IMR-90 (cell line): ENCODE data around the gene CARD19. TPM values are rescaled to one million over a fixed set of nuclear protein-coding genes. Genes with fewer than 3 reads are reported as not detected.

Experiments used
- ATAC-seq: fragments of 200-7000 bp; cut with Tn5 transposase; 2 replicates; pipeline ENCODE4 v1.9.1; 2020; ENCODE audit warnings: low read depth, mild to moderate bottlenecking, moderate library complexity
- BruUV-seq: library from RNA; stranded (reverse); fragments of 400-500 nt; replicated peaks from 2 replicates; lab custom pipeline; 2021; lab: Mats Ljungman, UMichigan
- CTCF ChIA-PET: fragments of 300-600 bp; formaldehyde crosslinking; extraction: SDS; loops from one replicate; lab custom pipeline; 2021; ENCODE audit warnings: antibody characterized with exemption; lab: Yijun Ruan, JAX
- POLR2A ChIA-PET: fragments of 300-600 bp; sonication (Branson Sonifier 250); formaldehyde crosslinking; loops from one replicate; lab custom pipeline; 2022; ENCODE audit warnings: antibody characterized with exemption; ENCODE audit not compliant: unreplicated experiment; lab: Charles Lee
- DNase-seq: peaks from one replicate; pipeline ENCODE4 v3.0.0; 2013
- H2AFZ ChIP-seq: replicated peaks from 2 replicates; pipeline ENCODE3; 2013; ENCODE audit warnings: low read length, mild to moderate bottlenecking; ENCODE audit not compliant: poor library complexity
- H2AK5ac ChIP-seq: 2 replicates; pipeline ENCODE4 v1.6.1; 2013; ENCODE audit warnings: low read depth, low read length, inconsistent platforms
- H2AK9ac ChIP-seq: replicated peaks from 2 replicates; pipeline ENCODE3; 2013; ENCODE audit warnings: mild to moderate bottlenecking, low read depth, low read length, moderate library complexity; ENCODE audit not compliant: poor library complexity
- H2BK120ac ChIP-seq: 2 replicates; pipeline ENCODE4 v1.6.1; 2013; ENCODE audit warnings: low read depth, low read length, inconsistent platforms
- H2BK15ac ChIP-seq: 3 replicates; pipeline ENCODE4 v1.6.1; 2013; ENCODE audit warnings: low read depth, low read length, inconsistent platforms
- H2BK20ac ChIP-seq: 2 replicates; pipeline ENCODE4 v1.6.1; 2013; ENCODE audit warnings: low read depth, mild to moderate bottlenecking, inconsistent platforms, low read length, moderate library complexity
- H2BK5ac ChIP-seq: 2 replicates; pipeline ENCODE4 v1.6.1; 2013; ENCODE audit warnings: mild to moderate bottlenecking, low read depth, low read length, inconsistent platforms; ENCODE audit not compliant: poor library complexity, severe bottlenecking
- H3K14ac ChIP-seq: replicated peaks from 2 replicates; pipeline ENCODE4 v1.6.1; 2013; ENCODE audit warnings: low read depth, low read length, inconsistent platforms
- H3K18ac ChIP-seq: 2 replicates; pipeline ENCODE4 v1.6.1; 2013; ENCODE audit warnings: low read depth, low read length, control low read depth
- H3K23ac ChIP-seq: 2 replicates; pipeline ENCODE4 v1.6.1; 2013; ENCODE audit warnings: low read depth, low read length, inconsistent platforms
- H3K27ac ChIP-seq: 2 replicates; pipeline ENCODE4 v1.5.1; 2013; ENCODE audit warnings: mild to moderate bottlenecking, control low read depth, low read length; ENCODE audit not compliant: insufficient read depth
- H3K27me3 ChIP-seq: 2 replicates; pipeline ENCODE4 v1.6.1; 2013; ENCODE audit warnings: low read length; ENCODE audit not compliant: control insufficient read depth, insufficient read depth
- H3K36me3 ChIP-seq: 2 replicates; pipeline ENCODE4 v1.6.1; 2013; ENCODE audit warnings: low read length, mixed read lengths; ENCODE audit not compliant: control insufficient read depth, insufficient read depth
- H3K4ac ChIP-seq: 2 replicates; pipeline ENCODE4 v1.6.1; 2013; ENCODE audit warnings: low read depth, low read length, inconsistent platforms
- H3K4me1 ChIP-seq: 2 replicates; pipeline ENCODE4 v1.6.1; 2013; ENCODE audit warnings: low read length, mixed read lengths; ENCODE audit not compliant: control insufficient read depth, insufficient read depth
- H3K4me2 ChIP-seq: 2 replicates; pipeline ENCODE4 v1.6.1; 2013; ENCODE audit warnings: low read depth, mild to moderate bottlenecking, control low read depth, low read length, moderate library complexity
- H3K4me3 ChIP-seq: 2 replicates; pipeline ENCODE4 v1.5.1; 2013; ENCODE audit warnings: low read depth, mild to moderate bottlenecking, control low read depth, low read length, moderate library complexity; ENCODE audit not compliant: insufficient read depth
- H3K56ac ChIP-seq: 2 replicates; pipeline ENCODE4 v1.6.1; 2013; ENCODE audit warnings: low read length, inconsistent platforms; ENCODE audit not compliant: insufficient read depth; ENCODE audit errors: extremely low read depth
- H3K79me1 ChIP-seq, 2 experiments: 2 replicates each; pipeline ENCODE4 v1.6.1; 2013; ENCODE audit warnings: low read length in 2 of 2, inconsistent platforms in 1 of 2, low read depth in 1 of 2
- H3K9ac ChIP-seq: 2 replicates; pipeline ENCODE4 v1.6.1; 2013; ENCODE audit warnings: low read depth, low read length, control low read depth
- H3K9me1 ChIP-seq: 2 replicates; pipeline ENCODE4 v1.6.1; 2013; ENCODE audit warnings: low read length, inconsistent platforms; ENCODE audit not compliant: insufficient read depth
- H3K9me3 ChIP-seq: 2 replicates; pipeline ENCODE4 v1.6.1; 2013; ENCODE audit warnings: low read length; ENCODE audit not compliant: control insufficient read depth, insufficient read depth
- H4K20me1 ChIP-seq: 2 replicates; pipeline ENCODE4 v1.6.1; 2013; ENCODE audit warnings: low read length, inconsistent platforms; ENCODE audit not compliant: insufficient read depth
- H4K5ac ChIP-seq: 2 replicates; pipeline ENCODE4 v1.6.1; 2013; ENCODE audit warnings: mild to moderate bottlenecking, low read depth, low read length, control low read depth
- H4K8ac ChIP-seq, 2 experiments: 2 replicates each; pipeline ENCODE4 v1.6.1; 2013; ENCODE audit warnings: low read depth in 2 of 2, low read length in 2 of 2, control low read depth in 1 of 2, inconsistent platforms in 1 of 2
- H4K91ac ChIP-seq: 2 replicates; pipeline ENCODE4 v1.6.1; 2013; ENCODE audit warnings: low read depth, low read length, inconsistent platforms; ENCODE audit not compliant: insufficient read depth
- BHLHE40 ChIP-seq: fragments of 150-350 bp; IDR thresholded peaks from 2 replicates; pipeline ENCODE4 v1.6.1; 2016; ENCODE audit warnings: mild to moderate bottlenecking, low read depth, low read length
- CEBPB ChIP-seq: IDR thresholded peaks from 2 replicates; pipeline ENCODE4 v1.6.1; 2012; ENCODE audit warnings: low read depth, low read length, improper control_type of control experiment
- CHD1 ChIP-seq: IDR thresholded peaks from 2 replicates; pipeline ENCODE4 v1.6.1; 2012; ENCODE audit warnings: low read depth, low read length, improper control_type of control experiment
- CTCF ChIP-seq: conservative IDR thresholded peaks from 2 replicates; pipeline ENCODE4 v1.5.1; 2012; ENCODE audit warnings: mild to moderate bottlenecking, low read depth, low read length, improper control_type of control experiment
- ELK1 ChIP-seq: fragments of 150-350 bp; IDR thresholded peaks from 2 replicates; pipeline ENCODE4 v1.6.1; 2016; ENCODE audit warnings: low read depth, mild to moderate bottlenecking, low read length, moderate library complexity, borderline replicate concordance
- FOS ChIP-seq: fragments of 150-350 bp; IDR thresholded peaks from 2 replicates; pipeline ENCODE4 v1.6.1; 2016; ENCODE audit warnings: low read depth, low read length
- MAFK ChIP-seq: IDR thresholded peaks from 2 replicates; pipeline ENCODE4 v1.6.1; 2012; ENCODE audit warnings: low read depth, low read length, improper control_type of control experiment
- MAZ ChIP-seq: IDR thresholded peaks from 2 replicates; pipeline ENCODE4 v1.6.1; 2012; ENCODE audit warnings: low read depth, mild to moderate bottlenecking, low read length, improper control_type of control experiment, moderate library complexity, borderline replicate concordance
- MXI1 ChIP-seq: IDR thresholded peaks from 2 replicates; pipeline ENCODE4 v1.6.1; 2012; ENCODE audit warnings: low read depth, mild to moderate bottlenecking, low read length, moderate library complexity, borderline replicate concordance
- NFE2L2 ChIP-seq: fragments of 150-350 bp; IDR thresholded peaks from 2 replicates; pipeline ENCODE4 v1.6.1; 2016; ENCODE audit warnings: low read depth, mild to moderate bottlenecking, low read length
- POLR2A ChIP-seq: IDR thresholded peaks from 2 replicates; pipeline ENCODE4 v1.6.1; 2012; ENCODE audit warnings: mild to moderate bottlenecking, low read depth, low read length
- RAD21 ChIP-seq: IDR thresholded peaks from 2 replicates; pipeline ENCODE4 v1.6.1; 2012; ENCODE audit warnings: low read length, improper control_type of control experiment
- RCOR1 ChIP-seq: IDR thresholded peaks from 2 replicates; pipeline ENCODE4 v1.6.1; 2012; ENCODE audit warnings: mild to moderate bottlenecking, low read length, improper control_type of control experiment; ENCODE audit not compliant: insufficient replicate concordance
- RFX5 ChIP-seq: IDR thresholded peaks from 2 replicates; pipeline ENCODE4 v1.8.0; 2012; ENCODE audit warnings: low read depth, mild to moderate bottlenecking, low read length, moderate library complexity
- SMC3 ChIP-seq: fragments of 150-350 bp; IDR thresholded peaks from 2 replicates; pipeline ENCODE4 v1.6.1; 2016; ENCODE audit warnings: low read depth, mild to moderate bottlenecking, antibody characterized with exemption, low read length, moderate library complexity
- WGBS, 2 experiments: methylation state at CpG; one replicate each; pipeline versions ENCODE4 v1.1.5 to v1.1.7; 2013; ENCODE audit warnings: missing lambda C conversion rate in 2 of 2; ENCODE audit not compliant: insufficient read length in 1 of 2; ENCODE audit errors: extremely low coverage in 2 of 2; 5-methylcytosine and 5-hydroxymethylcytosine counted together
- dilution Hi-C: fragments of 300-500 bp; cut with HindIII; formaldehyde crosslinking; loops from one replicate; pipeline ENCODE4 v1.14.3; 2018; ENCODE audit warnings: low sequenced_read_pairs; ENCODE audit not compliant: unreplicated experiment
- in situ Hi-C: fragments of 300-500 bp; cut with MboI; formaldehyde crosslinking; loops from 3 replicates; pipeline ENCODE4 v1.14.3; 2019; ENCODE audit warnings: low sequenced_read_pairs, inconsistent platforms, mixed read lengths
- intact Hi-C: fragments of 100-400 bp; cut with micrococcal nuclease; formaldehyde crosslinking; loops from 2 replicates; pipeline ENCODE4 v1.10.0; 2022
- polyA plus RNA-seq, 3 experiments: library from polyadenylated mRNA; depleted of rRNA; stranded (reverse); fragments of >200 nt; gene quantifications; 2 replicates each; pipeline ENCODE4 v1.2.3, GENCODE V29; 2012; ENCODE audit warnings: low replicate concordance in 1 of 3
- total RNA-seq: library from RNA; depleted of rRNA; stranded (reverse); fragments of >200 nt; gene quantifications from 2 replicates; pipeline ENCODE4 v1.2.3, GENCODE V29; 2012
- TF ChIP-seq, protein P1 (sequence below): fragments of 150-350 bp; IDR thresholded peaks from 2 replicates; pipeline ENCODE4 v1.6.1; 2017; ENCODE audit warnings: mild to moderate bottlenecking, antibody characterized with exemption, low read length, low read depth

CARD19 gene
- total and polyA plus RNA-seq, 2 of the 4 experiments (the other 2 are of a cell fraction), result 17.4 to 111 TPM

- Histone ChIP-seq H4K20me1 (no peaks in the 10 kb centered on the region; the same call in 1 of the 2 replicates), H3K27ac (no peak overlapping the region), H3K4me1 (peaks cover 15% of the 10 kb centered on the region), H3K4ac (no peak overlapping the region; the same call in 1 of the 2 replicates), H4K91ac (no peak overlapping the region; the same call in 1 of the 2 replicates), H2BK20ac (no peak overlapping the region), H3K18ac (no peak overlapping the region), H3K4me3 (no peak overlapping the region), H3K4me2 (no peak overlapping the region), H4K8ac (peak overlapping the region in 1 of 2 experiments; percentile 32; a peak in 1 of 4 replicates), H2BK5ac (peak overlapping the region; percentile 32), H3K36me3 (peaks cover 21% of the 10 kb centered on the region), H2AK9ac (peak overlapping the region; percentile 75), H3K79me1 (peaks cover 0 to 16% of the 10 kb centered on the region in 2 experiments; a peak in 1 of 4 replicates), H4K5ac (no peak overlapping the region), H3K23ac (no peak overlapping the region), H3K14ac (no peak overlapping the region), H3K56ac (no peak overlapping the region), H2AK5ac (peak overlapping the region; percentile 4; the same call in 1 of the 2 replicates), H3K9me3 (no peaks in the 10 kb centered on the region), H3K9ac (no peak overlapping the region), H2AFZ (no peak overlapping the region), H2BK15ac (no peak overlapping the region), H3K27me3 (no peaks in the 10 kb centered on the region), H2BK120ac (peak overlapping the region; percentile 81; the same call in 1 of the 2 replicates), H3K9me1 (peaks cover 23% of the 10 kb centered on the region)
- intact Hi-C loops (no loop called here), dilution Hi-C loops (no loop called here), in situ Hi-C loops (loop anchor here (25.0 kb wide), 1 partner anchor 441 kb away; no protein-coding TSS in a partner anchor)
- no TSS peak for BruUV-seq
- TF ChIP-seq RFX5 (no peak), CHD1 (no peak), ELK1 (no peak), RCOR1 (no peak), SMC3 (no peak), BHLHE40 (no peak), MAFK (no peak), POLR2A (no peak), FOS (no peak), CTCF (no peak), NFE2L2 (no peak), MXI1 (no peak), RAD21 (no peak), MAZ (no peak), CEBPB (no peak)
- TF ChIP-seq, protein P1, sequence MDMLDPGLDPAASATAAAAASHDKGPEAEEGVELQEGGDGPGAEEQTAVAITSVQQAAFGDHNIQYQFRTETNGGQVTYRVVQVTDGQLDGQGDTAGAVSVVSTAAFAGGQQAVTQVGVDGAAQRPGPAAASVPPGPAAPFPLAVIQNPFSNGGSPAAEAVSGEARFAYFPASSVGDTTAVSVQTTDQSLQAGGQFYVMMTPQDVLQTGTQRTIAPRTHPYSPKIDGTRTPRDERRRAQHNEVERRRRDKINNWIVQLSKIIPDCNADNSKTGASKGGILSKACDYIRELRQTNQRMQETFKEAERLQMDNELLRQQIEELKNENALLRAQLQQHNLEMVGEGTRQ, result no peak
- no CpG with 5 or more reads among the region's 11 CpGs for WGBS, 2 experiments
- ATAC-seq, result no peak
- ChIA-PET CTCF (no interaction called here), POLR2A (no interaction called here)
- no peak for DNase-seq
Observed at GRCh38 chr9:93120846-93121315, 24.9 kb downstream of the CARD19 start.
